Hypothalamus (tissue), 51 donors: Measurements from ENCODE around the gene MRPS27.
"Not testable (repeated sequence)": the region's sequence is repeated elsewhere in the genome, so short reads cannot be mapped to it uniquely, and the experiment has no call there.

Experiments
- DNase-seq, 51 donors: peaks; one replicate each; lab custom pipeline; 2025; lab: John Stamatoyannopoulos, UW

Gene MRPS27

DNA sequence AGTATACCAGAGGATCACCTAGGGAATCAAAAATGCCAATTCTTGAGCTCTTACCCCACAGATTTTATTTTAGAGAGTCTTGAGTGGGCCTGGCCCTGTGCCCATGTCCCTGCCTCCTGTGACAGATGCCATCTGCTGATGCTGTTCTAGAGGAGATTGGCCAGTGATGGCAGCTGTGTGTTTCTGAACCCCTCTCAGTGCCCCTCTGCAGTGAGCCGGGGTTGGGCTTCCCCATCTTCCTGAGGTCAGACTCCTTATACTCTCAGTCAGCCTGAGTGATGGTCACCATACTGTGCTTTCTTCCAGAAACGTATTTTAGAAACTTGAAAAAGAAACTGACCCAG lies 6.2 kb upstream of the MRPS27 start:
- no peak for DNase-seq

DNA sequence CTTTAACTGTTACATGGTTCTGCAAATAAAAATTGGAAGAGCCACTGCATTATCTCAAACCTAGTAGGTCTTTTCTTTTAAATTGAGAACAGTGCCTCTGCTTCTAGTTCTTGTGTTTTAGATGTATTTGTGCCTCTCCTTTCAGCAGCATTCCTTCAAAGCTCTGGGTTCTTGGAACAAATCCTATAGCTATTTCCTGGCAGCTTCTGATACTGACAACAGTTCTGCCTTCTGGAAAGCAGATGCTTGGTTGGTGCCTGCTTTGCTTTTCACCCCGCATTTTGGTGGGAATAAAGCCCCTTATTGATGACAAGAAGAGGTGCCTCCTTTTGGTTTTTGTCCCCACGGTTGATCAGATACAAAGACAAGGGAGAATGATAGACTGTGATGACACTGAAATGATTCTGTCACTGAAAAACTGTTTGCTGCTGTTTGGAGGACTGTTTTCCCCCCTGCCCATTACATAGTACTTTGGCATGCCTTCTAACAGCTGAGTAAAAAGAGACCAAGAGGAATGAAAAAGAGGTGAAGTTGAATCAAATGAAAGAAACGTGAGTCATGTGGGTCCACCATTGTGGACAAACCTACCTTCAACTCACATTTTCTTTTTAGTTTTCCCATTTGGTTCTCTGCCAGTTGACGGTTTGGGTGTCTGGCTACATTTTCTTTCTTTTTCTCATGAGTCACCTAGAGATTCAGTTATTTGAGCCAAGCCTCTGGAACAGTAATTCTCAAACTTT lies 5.7 kb upstream of the MRPS27 start:
- DNase-seq = no peak

DNA sequence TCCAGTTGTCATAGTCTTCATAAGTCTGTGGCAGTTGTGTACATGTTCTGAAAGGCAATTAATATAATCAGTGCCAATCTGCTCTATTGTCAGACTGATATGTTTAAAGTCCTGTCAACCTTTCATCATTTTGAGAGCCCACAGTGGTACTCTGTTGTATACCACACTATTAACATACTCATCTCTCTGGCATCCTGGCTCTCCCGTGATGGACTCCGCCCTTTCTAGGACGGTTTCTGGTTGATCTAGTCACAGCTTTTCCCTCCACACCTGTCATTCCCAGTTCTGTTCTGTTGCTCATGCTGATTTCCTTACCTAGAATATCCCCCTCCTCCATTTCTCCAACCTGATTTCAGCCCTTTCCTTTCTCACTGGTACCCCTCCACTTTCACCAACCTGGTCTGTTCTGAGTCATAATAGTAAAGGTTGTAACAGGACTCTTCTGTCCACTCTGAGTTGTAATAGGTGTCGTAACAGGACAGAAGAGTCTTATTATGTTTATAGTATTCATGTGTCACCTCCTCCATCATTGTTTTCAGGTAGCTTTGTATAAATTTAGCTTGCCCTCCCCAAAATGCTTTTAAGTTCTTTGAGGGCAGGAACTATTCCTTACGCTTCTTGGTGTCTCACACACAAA lies 4.3 kb upstream of the MRPS27 start:
- no peak for DNase-seq

DNA sequence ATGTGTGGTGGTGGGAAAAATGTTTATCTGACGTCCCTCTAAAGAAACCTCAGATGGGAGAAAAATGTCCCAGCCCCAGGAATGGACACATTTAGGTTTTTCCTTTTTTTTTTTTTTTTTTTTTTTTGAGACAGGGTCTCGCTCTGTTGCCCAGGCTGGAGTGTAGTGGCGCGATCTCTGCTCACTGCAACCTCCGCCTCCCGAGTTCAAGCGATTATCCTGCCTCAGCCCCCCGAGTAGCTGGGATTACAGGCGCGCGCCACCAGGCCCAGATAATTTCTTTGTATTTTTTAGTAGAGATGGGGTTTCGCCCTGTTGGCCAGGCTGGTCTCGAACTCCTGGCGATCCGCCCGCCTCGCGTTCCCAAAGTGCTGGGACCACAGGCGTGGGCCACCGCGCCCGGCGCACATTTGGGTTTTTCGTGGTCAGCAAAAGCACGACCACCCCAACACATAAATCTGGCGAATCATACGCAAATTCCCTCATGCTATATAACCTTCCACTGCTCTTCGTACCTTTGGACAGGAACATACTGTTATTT lies 535 bp downstream of the MRPS27 start:
- peak in 17 of 51 donors; percentile 3 to 35 (median 15) for DNase-seq

DNA sequence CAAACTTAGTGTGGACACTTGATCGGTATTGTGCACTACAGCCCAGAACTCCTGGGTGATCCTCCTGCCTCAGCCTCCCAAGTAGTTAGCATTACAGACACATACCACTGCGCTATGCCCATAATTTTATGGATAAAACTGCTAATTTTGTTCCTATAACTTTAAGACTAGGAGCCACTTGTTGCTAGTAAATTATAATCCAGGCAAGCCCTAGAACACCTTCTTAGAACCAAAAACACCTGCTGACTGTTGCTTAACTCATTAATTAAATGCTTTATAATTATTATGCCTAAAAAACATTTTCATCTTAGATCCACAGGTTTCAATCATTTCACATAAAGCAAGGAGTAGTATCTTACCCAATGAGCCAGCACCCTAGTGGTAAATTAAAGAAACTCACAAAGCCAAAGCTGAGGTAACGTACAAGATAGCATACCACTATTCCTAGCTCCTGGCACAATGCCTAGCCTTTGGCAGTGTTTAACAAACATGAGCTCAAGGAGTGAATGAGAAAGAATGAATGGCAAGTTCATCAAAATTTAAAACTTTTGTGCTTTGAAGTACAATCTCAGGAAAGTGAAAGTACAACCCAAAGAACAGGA lies 5.4 kb downstream of the MRPS27 start:
- no peak for DNase-seq

DNA sequence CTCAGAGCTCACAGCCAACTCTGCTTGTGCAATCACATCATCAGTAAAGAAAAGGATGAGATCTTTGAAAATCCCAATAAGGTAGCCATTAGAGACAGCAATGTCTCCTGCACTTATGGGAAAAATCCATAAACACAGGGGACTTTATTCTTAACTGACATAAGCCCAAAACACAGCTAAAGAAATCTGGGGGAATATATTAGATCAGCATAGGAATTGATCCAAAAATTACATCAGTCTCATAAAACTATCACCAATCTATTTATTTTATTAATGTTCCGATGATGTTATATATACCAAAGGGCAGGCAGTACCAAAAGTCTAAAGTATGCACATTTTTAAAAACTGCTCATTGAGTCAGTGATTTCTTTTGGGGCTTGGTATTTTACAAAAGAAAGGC lies 6.9 kb downstream of the MRPS27 start:
- DNase-seq = no peak

DNA sequence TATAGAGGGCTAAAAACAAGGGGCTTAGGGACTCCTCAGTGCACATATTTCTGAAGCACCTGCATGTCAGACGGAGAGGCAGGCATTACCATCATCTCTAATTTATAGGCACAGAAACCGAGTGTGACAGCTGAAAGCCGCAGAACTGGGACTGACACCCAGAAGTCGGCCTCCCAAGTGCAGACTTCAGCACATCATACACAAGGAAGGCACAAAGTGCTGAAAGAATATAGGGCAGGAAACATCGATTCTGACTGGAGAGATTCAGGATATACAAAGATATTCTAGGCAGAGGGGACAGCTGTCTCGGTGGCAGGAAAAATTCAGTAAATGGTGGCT lies 11.2 kb downstream of the MRPS27 start:
- DNase-seq = no peak

DNA sequence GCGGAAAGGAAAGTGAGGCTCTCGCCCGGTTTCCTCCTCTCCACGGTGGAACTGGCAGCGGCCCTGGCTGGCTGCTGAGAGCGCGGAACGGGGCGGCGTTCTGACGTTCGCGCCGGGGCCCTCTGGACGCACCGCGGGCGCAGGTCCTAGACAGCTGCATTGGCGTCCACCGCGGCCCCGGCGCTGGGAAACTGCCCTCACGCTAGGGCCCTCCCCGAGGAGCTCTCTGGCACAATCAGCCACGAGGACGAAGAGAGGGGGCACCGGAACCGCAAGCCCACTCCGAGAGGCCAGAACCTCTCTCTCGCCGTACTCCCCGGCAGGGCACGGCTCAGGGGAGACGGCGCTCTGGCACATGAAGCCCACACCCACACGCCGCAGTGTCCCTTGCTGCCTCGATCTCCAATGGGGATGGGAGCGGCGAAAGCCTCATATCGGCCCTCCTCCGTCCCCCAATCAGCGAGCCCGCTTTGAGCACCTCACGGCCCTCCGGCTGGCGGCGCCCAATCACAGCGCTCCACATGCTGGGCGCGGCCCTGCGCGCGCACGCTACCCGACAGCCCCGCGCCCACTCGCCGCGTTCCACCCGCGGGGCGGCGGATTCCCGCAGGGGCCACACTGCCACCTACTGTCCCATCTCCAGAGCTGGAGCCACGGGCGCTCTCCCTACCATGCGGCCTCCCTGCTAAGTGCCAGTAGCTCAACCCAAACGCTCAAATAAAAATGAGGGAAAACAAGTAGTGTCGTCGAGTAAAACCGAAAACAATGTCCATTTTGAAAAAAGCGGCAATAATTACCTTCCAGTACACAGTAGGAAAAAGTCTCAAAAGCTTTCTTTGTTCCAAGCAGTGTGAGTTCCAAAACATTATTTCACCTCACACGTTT lies 11.8 kb downstream of the MRPS27 start:
- peak; percentile 74 to 99 (median 97) for DNase-seq

DNA sequence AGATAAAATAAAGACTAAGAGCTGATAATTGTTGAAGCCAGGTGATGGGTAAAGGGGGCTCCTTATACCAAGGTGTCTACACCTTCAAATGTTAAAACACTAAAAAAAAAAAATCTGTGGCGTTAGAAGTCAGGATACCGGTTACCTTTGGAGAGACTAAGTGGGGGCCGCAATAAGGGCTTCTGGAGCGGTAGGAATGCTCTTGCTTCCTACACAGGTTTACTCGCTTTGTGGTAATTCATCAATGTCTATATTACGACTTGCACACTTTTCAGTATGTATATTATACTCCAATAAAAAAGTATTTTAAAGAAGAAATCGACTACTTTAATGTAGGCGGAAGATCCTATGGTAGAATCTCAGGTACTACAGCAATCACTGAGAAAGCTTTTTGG lies 12.5 kb downstream of the MRPS27 start:
- DNase-seq = no peak

DNA sequence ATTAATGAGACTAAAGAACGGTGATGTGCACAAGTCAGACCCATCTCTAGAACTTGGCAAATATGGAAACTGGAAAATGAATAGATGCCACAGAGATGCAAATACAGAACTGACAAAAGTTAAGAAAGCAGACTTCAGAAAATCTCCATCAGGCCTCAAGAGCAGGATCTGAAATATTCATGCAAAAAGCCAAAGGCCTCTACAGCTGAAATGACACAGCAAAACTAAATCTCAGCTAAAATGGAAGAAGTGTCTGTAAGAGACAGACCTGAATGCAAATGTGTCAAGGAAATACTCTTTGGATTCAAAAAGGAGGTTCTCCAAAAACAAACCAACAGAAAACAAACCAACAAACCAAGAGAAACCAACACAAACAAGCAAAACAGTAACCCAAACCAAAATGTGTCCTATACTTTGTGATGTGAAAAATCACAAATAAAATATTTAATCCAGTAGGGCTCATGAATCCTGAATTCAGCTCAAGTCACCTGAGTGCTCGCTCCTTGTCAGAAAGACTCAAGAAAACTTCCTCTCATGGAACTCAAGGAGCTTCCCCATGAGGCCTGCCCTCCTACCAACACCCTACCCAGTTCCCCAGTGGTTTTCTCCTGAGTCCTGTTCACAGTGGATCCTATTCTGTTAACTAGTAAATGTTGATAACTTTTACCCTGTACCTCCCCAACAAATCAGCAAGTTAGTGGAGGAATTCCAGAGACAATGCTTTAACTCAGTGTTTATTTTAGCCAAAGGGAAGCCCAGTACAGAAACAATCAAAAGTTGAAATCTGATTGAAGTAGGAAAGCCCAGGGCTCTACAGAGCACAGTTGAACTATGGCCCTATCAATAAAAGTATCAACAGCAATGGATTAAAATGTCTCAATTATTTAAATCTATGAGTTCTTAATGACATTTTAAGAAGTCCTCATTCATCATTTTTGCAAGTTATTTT lies 14.6 kb downstream of the MRPS27 start:
- DNase-seq = no peak

DNA sequence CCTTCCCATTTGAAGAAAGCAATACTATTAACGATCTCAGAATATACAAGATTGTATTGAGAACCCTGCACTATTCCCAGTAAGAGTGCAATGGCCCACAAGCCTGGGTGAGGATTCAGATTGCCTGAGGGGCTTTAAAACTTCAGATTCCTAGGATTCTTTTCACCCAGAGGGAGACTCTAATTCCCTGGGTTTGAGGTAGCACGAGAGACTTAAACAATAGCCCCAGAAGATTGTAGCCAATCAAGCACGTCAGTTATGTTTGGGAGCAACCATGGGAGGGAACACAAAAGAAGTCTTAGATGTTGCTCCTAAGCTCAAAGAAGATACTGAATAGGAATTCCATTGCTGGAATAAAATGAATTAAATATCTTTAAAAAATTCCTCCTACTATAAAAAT lies 17.9 kb downstream of the MRPS27 start:
- no peak for DNase-seq

DNA sequence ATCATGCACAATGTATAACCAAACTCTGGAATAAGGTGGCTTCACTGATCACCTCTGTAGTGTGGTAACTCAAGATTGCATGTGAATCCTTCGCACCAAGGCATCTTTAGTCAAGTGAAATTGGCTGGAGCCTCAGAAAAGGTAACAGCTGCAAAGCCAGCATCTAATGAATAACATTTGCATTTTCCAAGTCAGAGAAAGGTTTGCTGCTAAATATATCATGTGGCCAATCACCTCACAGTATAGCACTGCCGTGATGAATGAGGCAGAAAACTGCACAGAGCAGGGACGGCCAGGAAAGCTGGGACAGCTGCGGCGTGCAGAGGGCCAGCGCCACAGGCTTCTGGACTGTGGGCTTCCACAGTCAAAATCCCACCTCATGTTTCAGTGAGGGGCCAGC lies 18.5 kb downstream of the MRPS27 start:
- peak in 1 of 51 donors; percentile 14 for DNase-seq

DNA sequence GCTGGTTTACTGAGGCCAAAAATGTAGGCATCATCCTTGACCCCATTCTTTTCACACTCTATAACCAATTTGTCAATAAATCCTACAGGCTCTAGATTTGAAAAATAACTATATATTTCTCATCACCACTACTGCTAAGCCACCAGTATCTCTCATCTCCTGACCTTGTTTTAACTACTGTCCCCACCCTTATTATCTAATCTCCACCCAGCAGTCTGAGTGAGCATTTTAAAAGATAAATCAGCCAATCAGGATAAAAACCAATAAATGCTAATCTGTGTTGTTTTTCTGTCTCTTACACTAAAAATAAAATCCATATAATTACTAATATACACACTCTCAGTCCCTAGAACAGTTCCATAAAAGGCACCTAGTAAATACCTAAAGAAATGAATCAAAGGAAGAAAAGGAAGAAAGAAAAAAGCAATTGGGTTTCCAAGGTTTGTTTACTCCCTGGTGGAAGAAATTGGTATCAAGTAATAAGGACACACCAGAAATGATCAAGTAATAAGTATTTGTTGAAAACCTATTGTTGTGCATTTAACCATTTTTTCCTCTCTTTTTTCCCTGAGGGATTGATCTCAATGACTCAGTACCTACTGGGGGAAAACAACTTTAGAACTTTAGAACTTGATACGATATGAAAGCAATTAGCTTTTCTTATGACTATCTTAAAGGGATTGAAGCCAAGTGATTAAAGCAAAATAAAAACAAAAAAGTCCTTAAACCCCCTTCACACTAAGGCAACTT lies 19.3 kb downstream of the MRPS27 start:
- no peak for DNase-seq

DNA sequence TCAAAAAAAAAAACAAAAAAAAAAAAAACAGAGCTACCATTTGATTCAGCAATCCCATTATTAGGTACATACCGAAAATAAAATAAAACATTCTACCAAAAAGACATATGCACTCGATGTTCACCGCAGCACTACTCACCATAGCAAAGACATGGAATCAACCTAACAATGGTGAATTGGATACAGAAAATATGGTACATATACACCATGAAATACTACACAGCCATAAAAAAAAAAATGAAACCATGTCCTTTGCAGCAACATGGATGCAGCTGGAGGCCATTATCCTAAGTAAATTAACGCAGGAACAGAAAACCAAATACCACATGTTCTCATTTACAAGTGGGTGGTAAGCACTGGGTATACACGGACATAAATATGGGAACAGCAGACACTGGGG lies 21.3 kb downstream of the MRPS27 start:
- DNase-seq = no peak

DNA sequence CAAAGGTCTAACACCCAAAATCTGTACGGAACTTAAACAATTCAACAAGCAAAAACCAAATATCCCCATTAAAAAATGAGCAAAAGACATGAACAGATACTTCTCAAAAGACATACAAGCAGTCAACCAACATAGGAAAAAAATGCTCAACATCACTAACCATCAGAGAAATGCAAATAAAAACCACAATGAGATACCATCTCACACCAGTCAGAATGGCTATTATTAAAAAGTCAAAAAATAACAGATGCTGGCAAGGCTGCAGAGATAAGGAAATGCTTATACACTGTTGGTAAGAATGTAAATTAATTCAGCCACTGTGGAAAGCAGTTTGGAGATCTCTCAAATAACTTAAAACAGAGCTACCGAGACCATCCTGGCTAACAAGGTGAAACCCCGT lies 21.9 kb downstream of the MRPS27 start:
- not testable (repeated sequence) for DNase-seq

DNA sequence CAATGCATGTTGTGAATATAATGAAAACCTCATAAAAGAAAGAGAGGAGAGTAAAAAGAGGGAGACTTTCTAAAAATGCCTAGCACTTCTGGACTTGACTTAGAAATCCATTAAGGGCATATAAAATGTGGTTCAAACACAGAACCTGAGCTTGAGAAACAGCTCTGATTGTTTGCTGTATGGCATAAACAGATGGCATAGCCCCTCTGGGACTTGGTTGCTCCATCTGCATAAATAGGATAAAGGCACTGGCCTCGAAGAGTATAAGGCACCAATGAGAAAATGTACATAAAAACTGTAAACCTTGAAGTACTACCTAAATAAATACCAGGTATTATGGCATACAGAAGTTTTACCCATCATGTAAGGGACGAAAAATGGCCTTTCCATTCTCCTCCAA lies 23.8 kb downstream of the MRPS27 start:
- no peak for DNase-seq

DNA sequence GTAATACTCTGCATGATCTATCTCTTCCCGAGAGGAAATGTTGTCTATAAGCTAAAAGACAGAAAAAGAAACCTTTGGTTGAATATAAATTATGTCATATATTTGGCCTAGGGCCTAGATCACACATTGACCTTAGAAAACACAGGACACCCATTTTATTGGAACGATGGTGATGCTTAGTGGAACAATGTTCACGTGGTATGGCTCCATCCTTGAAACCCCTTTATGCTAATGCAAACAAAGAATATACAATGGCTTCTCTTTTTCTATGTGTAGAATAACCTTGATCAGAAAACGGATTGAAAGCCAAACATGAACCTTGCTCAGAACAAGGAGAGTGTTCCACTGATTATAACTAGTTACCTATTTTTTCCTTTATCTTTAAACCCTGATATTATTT lies 24.5 kb downstream of the MRPS27 start:
- no peak for DNase-seq

DNA sequence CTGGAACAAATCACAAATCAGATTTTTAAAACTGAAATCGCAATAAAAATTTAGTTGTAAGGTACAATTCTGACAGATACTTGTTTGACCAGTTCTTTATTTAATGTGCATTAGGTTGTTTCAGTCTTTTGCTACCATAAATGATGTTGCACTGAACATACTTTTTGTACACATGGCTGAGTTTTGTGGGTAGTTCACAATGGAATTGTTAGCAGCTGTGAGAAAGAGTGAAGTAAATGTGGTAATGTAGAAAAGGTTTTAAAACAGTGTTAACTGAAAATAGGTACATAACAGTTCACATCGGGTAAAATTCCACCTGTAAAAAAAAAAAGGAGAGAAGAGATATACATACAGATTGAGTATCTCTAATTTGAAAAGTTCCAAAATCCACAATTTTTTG lies 25.6 kb downstream of the MRPS27 start:
- no peak for DNase-seq

DNA sequence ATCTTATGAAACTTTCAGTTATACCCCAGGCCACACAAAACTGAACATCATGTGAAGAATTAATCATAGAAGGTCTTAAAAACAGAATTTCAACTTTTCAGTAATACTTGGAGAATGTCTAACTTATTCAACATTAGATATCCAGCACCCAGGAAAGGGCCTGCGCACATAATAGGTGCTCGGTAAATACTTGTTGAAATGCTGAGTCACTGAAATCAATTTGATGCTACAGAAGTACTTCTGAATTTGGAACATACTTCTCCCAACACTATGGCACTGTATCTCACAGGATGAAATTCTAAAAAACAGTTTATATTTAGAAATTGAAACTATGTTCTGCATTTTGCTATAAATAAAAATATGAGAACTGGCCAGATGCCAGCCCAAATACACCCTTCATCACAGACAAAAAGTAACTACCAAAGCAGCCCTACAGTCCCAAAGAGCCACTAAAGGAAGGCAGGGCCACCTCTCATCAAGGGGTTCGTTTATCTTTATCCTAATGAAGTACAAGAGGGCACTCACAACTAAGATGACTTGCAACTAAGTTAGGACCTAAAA lies 26.5 kb downstream of the MRPS27 start:
- DNase-seq = no peak
